Measurements from ENCODE around the gene DYNC1LI2.
"Not testable (repeated sequence)": the region's sequence is repeated elsewhere in the genome, so short reads cannot be mapped to it uniquely, and the experiment has no call there.

DYNC1LI2 gene

DNA sequence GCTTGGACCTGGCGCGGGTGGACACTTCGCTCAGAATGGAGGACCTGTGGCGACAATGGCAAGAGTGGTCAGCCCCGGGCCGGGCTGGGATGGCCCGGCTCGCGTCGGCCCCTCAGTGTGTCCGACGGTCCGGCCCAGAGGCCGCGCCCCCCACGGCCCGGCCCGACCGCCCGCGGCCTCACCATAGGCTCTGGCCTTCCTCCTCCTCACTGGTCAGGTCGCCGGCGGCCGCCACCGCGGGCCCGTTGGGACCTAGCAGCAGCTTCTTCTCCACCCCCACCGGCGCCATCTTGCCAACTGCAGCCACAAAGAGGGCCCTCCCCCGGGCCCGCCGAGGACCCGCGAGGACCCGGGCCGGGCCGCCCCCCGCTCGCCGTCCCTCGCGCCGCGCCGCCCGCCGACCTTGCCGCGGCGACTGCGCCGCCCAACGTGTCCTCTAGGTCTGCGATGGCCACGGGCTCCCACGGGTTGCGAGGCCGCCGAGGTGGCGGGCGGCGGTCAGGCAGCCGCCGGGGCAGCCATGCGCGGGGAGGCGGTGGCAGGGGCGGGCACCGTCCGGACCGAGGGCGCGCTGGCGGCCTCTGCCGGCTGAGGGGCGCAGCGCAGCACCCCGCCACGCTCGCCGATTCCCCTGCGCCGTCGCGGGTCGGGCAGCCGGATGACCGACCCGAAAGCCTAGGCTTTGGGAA lies at the start of gene DYNC1LI2:
Gene DYNC1LI2 (minus strand): TSS at position 307 of the 689 bp plus-strand sequence. CDS start 18 bp downstream, at position 289.
- DNase-seq (ENCODE audit: low read depth), result peak; percentile 35

DNA sequence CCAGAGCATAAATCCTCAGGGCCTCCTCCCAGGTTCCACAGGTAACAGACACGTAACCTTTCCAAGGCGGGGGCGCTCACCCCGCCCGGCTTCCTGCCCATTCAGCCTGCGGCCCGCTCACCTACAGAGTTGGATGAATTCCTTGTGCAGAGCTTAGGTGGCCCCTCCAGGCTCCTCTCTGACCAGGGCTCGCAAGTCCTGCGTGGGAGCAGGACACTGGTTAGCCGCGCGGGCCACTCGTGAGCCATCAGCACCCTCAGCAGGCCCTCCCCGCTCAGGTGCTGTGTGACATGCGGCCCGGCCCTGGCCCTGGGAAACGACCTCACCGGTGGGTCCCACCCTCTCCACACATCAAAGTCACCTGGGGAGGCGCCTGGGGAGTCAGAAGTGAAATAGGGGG lies 49.4 kb upstream of the DYNC1LI2 start:
- DNase-seq (ENCODE audit: low read depth), result no peak

DNA sequence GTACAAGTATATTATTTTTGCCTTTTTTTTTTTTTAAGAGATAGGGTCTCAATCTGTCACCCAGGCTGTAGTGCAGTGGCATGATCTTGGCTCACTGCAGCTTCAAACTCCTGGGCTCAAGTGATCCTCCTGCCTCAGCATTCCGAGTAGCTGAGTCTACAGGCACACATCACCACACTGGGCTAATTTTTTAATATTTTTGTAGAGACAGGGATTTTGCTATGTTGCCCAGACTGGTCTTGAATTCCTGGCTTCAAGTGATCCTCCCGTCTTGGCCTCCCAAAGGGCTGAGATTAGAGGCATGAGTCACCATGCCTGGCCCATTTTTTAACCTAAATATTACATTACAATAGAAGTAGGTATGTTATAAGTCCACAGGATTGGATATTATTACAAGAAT lies 46.8 kb upstream of the DYNC1LI2 start:
- DNase-seq (ENCODE audit: low read depth), result peak; percentile 3

DNA sequence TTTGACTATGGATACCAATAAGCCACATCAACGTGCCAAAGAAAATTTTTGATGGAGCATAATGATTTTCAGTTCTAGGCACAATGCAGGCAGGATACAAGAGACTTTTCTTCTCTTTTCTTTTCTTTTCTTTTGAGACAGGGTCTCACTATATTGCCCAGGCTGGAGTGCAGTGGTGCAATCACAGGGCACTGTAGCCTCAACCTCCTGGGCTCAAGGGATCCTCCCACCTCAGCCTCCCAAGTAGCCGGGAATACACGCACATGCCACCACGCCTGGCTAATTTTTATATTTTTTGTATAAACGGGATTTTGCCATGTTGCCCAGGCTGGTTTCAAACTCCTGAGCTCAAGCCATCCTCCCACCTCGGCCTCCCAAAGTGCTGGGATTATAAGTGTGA lies 42.6 kb upstream of the DYNC1LI2 start:
- not testable (repeated sequence) for DNase-seq (ENCODE audit: low read depth)

DNA sequence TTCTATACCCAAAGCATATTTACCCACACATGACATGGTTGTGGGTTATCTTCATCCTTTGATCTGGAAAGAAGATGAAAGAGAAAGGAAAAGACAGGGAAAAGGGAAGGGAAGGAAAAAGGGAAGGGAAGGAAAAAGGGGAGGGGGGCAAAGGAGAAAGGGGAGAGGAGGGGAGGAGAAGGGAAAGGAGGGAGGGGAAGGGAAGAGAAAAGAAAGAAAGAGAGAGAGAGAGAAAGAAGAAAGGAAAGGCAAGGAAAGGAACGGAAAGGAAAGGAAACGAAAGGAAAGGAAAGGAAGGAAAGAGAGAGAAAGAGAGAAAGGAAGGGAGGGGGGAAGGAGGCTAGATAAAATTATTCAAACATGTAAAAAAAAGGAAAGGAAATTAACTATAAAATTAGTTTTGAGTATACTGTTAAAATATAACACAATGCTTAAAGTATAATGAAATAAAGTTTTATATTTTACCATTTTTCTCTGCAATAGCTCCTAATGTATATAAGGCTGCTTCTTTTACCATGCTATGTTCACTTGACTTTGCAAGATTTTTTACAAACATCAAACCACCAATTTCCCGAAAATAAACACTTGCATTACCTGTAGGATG lies 38.8 kb upstream of the DYNC1LI2 start:
- no peak for DNase-seq (ENCODE audit: low read depth)

DNA sequence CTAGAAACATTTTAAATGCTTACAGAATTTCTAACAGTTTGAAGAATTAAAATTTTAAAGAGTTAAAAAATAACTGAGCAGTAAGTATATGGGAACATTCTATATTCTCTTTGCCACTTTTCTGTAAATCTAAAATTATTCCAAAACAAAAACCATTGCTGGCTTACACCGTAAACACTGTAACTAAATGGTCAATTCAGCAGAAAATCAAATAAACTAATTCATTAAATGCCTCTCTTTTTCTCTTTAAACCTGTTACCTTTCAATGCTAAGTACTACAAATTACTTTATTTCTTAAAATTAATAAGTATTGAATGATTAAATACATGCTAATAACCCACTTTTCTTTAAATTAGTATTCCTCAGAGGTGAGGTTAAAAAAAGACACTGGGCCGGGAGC lies 36.0 kb upstream of the DYNC1LI2 start:
- DNase-seq (ENCODE audit: low read depth), result no peak

DNA sequence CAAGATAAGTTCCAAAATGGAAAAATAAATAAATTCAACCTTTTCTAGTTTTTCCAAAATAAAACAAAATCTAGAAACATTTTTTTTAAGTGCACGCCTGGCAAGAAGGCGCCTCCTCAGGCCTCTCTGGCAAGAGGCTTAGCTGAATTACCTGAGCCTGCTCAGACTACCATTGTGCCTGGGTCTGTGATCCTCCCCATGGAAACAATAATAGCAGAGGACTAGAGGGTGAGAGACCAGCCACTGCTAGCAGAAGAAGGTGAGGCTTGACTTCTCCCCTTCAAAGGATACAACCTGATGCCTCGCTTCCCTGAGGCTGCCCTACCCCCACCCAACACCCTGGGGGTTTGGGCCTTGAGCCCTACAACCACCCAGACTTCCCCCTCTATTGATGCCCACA lies 35.1 kb upstream of the DYNC1LI2 start:
- DNase-seq (ENCODE audit: low read depth), result no peak

DNA sequence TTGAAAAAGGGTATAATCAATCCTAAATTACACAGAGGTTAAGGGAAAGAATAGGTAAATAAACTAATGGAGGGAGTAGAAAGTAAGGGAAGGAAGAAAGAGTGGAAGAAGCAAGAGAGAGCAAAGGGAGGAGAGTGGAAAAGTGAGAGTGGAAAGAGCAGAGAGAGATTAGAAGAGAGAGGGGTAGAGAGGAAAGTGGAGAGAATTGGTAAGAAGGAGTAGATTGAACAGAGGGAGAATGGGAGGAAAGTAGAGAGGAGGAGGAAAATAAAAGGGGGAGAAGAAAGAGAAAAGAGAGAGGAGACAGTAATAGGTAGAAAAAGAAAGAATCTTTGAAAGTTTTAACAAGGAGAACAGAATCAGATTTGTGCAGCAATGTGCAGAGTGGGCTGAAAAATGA lies 25.0 kb upstream of the DYNC1LI2 start:
- DNase-seq (ENCODE audit: low read depth), result no peak

DNA sequence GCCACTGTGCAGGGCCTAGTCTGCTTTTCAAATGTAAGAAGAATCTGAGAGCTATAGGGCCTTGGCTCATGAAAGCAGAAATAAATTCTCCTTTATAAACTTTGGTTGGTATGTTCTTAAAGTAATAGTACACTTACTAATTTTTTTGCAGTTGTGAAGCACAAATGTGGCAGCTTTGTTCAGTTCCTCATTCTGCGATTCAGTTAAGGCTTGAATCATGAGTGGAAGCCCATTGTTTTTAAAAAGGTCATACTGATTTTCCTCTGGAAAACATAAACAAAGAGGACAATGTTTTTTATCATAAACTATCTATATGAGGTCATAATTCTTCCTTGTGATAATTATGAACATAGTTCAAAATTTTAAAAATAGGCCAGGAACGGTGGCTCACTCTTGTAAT lies 23.6 kb upstream of the DYNC1LI2 start:
- no peak for DNase-seq (ENCODE audit: low read depth)

DNA sequence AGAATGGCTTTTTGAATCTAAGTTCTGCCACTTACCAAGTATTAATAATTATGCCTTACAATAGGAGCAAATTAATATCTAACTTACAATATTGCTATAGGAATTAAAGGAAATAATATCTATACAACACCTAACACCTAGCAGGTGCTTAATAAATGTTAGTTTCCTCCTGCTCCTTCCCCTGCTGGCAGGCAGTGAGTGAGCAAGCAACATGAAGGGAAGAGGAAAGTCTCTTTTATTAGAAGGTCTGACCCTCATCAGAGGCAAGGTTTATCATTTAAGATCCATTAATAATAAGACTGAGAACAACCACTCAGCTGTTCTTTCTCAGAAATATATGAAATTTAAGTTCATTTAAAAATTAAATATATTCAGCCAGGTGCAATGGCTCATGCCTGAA lies 6.7 kb upstream of the DYNC1LI2 start:
- no peak for DNase-seq (ENCODE audit: low read depth)

DNA sequence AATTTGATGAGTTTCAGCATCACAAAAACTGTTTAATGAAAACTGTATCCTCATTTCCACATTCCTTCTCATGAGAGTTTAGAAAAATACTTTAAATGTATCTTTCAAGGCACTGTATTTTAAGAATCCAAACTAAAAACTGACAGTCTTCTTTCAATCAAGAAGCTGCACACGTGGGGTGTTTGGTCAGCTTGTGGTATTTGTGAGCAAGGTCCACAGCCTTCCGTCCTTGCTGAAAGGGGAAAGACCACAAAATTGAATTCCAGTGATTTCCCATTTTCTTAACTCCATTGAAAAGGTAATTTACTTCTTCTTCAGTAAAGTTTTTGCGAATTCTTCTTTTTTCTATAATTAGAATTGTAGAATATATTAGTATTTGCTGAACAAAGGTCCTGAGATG lies 3.4 kb upstream of the DYNC1LI2 start:
- DNase-seq (ENCODE audit: low read depth), result no peak

DNA sequence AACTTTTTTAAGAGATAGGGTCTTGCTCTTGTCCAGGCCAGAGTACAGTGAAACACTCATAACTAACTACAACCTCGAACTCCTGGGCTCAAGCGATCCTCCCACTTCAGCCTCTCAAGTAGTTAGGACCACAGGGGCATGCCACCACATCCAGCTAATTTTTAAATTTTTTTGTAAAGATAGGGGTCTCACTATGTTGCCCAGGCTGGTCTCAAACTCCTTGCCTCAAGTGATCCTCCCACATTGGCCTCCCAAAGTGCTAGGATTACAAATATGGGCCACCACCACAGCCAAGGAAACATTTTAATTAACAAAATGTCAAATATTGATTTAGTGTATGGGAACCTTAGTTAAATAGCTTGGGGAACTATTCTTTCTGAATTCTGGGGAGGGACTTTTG lies 2.8 kb upstream of the DYNC1LI2 start:
- no peak for DNase-seq (ENCODE audit: low read depth)

DNA sequence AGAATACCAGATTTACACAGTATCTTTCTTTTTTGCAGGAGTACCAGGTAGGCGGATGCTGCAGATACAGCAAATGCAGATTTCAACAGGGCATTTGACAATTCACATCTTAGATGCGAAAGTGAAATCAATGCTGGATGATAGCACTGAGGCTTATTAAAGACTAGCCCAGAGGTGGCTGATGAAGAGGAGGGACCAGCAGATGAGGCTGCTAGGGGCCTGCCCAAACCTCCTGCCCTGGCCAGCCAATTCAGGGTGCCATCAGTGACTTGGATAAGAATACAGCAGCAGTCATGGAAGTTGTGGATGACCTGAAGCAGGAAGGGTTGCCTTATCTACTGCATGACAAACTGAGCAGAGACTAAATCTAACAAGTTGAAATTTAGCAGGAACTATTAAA lies 1.5 kb upstream of the DYNC1LI2 start:
- DNase-seq (ENCODE audit: low read depth), result no peak

DNA sequence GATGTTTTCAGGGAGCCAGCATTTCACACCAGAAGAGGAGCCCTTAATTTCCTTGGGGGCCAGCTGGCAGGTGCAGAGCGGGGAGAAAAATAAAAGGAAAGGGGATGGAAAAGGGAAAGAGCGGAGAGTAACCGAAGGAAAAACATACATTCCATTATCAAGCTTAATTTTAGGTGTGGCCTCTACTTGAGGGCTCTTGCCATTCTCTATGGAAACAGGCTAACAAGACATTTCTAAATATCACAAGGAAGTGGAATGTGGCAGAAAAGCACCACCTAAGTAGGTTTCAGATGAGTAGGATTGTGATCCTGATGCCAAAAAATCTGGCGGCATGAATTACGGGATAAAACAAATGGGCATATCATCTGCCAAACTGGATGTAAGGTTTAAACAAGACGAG lies 970 bp upstream of the DYNC1LI2 start:
- DNase-seq (ENCODE audit: low read depth), result no peak

DNA sequence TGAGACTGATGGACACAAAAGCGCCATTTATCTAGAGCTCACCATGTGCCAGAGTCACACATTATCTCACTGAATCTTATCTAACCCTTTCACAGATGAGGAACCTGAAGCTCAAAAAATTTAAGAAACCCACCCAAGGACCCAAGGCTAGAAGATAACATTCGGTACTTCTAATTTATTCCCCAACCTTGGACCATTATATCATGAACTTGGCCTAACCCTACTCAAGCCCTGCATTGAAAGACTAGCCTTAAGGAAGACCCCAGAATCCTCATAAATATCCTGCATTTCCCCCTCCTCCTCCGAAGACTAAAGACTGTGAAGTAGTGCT lies 548 bp upstream of the DYNC1LI2 start:
- no peak for DNase-seq (ENCODE audit: low read depth)

DNA sequence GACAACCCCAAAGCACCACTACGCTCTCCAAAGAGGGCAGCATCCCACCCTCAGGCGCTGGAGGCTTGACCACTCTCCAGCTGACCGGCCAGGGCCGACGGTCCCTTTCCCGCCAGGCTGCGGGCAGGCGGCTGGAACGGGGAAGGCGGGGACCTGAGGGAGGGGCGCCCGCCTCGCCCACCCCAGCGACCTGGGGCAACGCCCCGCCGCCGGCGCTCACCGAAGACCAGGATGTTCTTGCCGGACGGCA lies 431 bp downstream of the DYNC1LI2 start:
- DNase-seq (ENCODE audit: low read depth), result no peak

DNA sequence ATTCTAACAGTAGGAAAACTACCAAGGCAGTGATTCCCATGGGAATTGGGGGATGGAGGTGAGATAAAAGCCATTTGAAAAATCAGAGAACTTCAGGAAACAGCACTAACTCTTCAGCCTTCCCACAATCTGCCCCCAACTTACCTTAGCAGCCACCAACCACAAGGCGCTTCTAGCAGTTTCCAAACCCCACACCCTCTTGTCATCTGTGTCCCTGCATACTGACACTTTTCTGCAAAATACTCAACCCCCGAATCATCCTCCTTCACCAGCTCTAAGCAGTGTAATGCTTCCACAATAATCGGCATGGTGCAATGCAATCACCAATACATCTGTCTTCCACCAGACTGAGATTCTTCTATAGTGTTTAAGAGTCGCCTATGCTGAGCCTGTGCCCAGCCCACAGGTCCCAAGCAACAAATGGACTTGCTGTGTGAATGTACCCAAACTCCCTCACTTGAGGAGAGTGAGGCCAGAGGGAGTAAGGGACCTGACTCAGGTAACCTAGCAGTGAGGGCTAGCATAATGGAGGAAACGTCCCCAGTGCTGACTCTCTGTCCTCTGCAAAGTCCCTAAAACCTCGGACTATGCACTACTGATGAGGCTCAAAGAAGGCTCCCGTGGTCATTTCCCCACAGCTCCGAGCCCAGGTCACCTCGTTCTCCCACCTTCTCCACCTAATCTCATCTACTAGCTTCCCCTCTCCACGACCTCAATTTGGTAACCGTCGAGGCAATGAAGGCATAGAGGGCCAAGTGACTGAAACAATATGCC lies 943 bp downstream of the DYNC1LI2 start:
- no peak for DNase-seq (ENCODE audit: low read depth)

DNA sequence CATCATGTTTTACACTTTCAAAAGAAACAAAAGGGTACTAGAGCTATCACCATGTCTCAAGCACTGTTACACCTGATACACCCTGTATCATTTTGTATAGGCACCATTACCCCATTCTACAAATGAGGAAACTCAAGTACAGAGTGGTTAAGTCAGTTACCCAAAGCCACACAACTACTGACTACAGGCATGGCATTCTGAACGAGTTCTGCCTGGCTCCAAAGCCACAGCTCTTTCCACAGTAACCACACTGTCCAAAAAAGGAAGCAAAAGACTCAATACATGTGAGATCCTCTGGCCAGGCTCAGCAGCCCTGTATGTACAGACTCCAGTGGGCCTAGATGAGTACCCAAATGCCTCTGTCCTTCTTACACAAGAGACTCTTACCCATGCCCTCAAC lies 4.7 kb downstream of the DYNC1LI2 start:
- no peak for DNase-seq (ENCODE audit: low read depth)

DNA sequence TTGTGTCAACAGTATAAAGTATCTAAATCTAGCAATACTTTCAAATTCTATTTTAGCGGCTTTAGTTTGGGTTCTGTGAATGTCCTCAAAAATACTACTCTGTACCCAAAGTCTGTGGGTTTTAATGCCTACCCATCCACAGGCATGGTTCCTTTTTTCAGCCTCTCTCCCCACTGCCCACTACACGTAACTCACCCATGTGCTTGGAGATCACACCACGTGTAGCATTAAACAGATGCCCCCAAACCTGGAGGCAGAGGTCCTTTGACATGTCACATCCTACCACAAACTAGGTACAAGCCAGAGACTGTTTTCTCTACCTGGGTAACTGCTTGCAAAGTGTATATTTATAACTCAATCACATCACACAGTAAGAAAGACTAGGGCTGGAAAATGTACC lies 5.4 kb downstream of the DYNC1LI2 start:
- DNase-seq (ENCODE audit: low read depth), result no peak

DNA sequence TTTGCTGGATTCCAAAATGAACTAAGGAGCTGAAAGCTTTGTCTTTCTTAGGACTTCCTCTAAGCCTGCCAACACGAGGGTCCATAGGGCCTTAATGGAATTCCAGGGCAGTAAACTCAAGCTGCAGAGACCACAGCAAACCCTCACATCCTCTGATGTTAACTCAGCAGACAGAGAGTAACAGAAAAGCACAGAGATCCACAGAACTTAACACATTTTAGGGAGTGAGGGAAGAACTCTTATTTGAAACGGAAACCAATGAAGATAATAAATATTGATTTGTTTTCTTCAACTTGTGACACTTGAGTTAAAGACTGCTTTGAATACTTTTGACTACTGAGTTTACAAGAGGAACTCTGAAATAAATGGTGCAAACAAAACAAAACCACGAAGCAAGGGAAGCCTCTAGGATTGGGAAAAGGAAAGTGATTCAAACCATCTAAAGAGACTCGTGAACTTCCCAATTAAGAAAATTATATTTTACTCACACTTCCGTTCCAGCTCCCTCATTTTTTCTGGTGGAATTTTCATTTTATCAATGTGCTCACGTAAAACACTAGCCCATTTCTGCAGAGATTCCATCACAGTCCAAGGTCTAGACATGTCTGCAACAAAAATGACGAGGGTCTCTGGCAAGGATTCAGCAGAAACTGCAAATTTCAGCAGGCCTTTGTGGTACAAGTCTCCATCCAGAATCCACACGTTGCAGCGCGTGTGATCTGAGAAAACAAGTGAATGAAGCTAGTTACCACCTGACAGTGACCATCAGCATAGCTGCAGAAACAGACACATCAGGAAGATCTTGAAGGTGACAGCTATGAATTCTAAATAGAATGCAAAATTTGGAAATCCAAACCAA lies 9.2 kb downstream of the DYNC1LI2 start:
- no peak for DNase-seq (ENCODE audit: low read depth)

DNA sequence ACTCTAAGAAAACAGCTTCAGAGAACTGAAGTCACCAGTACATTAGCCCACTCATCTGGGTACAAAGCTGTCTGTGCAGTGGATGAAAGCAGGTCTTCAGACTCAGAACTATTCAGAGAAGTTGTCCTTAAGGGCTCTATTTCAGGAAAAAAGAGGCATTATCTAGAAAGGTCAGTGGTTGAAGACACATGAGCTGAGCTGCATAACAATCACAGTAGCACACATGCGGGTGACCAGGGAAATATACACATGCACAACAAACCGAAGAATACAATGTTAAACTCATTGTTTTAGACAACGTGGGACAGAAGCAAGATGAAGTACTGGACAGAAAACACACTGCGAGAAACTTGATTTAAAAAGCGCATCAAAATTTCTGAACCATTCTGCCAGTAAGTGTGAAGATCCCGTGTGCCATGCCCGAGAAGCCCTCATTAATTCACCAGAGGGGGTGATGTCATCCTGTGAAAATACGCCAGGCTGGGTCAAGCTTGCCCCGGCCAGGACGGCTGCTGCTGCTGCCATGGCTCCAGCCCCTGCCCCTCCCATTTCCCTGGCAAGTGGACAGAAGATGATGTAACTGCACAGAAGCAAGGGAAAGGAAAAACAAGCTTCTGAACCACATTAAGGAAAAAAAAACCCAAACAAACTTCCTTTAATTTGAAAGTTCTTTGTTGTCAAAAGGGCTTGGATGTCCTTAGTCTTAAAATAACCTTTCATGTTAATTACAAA lies 10.1 kb downstream of the DYNC1LI2 start:
- DNase-seq (ENCODE audit: low read depth), result peak; percentile 91

DNA sequence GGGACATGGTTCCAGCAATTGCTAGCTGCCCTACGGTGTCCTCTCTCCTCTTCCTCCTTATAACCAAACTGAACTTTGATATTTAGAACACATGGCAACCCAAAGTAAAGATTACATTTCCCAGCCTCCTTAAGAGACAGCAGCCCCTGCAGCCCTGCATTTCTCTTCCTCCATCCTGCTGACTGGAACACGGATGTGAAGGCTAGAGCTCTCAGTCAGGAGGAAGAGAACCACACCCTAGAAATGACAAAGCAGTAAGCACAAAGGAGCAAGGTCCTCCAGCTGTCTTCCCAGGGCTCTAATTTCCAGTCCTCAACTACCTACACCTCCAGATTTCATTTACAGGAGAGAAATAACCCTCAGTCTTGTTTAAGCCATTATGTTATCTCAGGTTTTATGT lies 10.9 kb downstream of the DYNC1LI2 start:
- DNase-seq (ENCODE audit: low read depth), result no peak
